ENCODE measurements around the gene PDE6C. TPM values are rescaled to one million over a fixed set of nuclear protein-coding genes. Genes with fewer than 3 reads are reported as not detected.

Gene PDE6C
- total RNA-seq (not detected), polyA plus RNA-seq (not detected)

GRCh38 chr10:93612311-93612710 lies at the start of gene PDE6C:
PDE6C (plus strand) TSS chr10:93612537; CDS start chr10:93612726, 189 bp downstream.
- no peaks in the 10 kb centered on the region for H3K9me3 ChIP-seq (ENCODE audit: control insufficient read depth in 1 of 2, low read length in 2 of 2)
- H3K27ac Mint-ChIP-seq, result peak within 1 kb of the TSS in 1 of 7 donors; percentile 75
- H3K27ac ChIP-seq (ENCODE audit: low read depth, low read length), result no peak within 1 kb of the TSS
- no peaks in the 10 kb centered on the region for H3K4me1 ChIP-seq (ENCODE audit: insufficient read depth, low read length)
- H3K4me1 Mint-ChIP-seq, result peaks cover 0 to 4% (median 0%) of the 10 kb centered on the region in 4 donors
- H3K36me3 ChIP-seq (ENCODE audit: insufficient read depth, low read length), result no peaks in the 10 kb centered on the region
- H3K36me3 Mint-ChIP-seq, result no peaks in the 10 kb centered on the region
- ChIA-PET POLR2A (ENCODE audit: partially characterized antibody) (no interaction called here), CTCF (ENCODE audit: partially characterized antibody) (no interaction called here)
- peaks cover 0 to 6% (median 4%) of the 10 kb centered on the region in 8 donors for H3K9me3 Mint-ChIP-seq
- H3K27me3 ChIP-seq (ENCODE audit: insufficient read depth, low read length), result no peaks in the 10 kb centered on the region
- H3K27me3 Mint-ChIP-seq, result peaks cover 9 to 10% of the 10 kb centered on the region in 2 donors
- no peak for DNase-seq
- intact Hi-C loops (cut with micrococcal nuclease), result no loop called here
- no peak within 1 kb of the TSS for H3K4me3 ChIP-seq (ENCODE audit: low read length in 2 of 2)
- no peak within 1 kb of the TSS for H3K4me3 Mint-ChIP-seq

- Mint-ChIP-seq H3K27me3 (peaks cover 33 to 41% of the 10 kb centered on the region in 2 donors), H3K36me3 (no peaks in the 10 kb centered on the region), H3K4me3 (no peak overlapping the region), H3K27ac (no peak overlapping the region), H3K9me3 (no peaks in the 10 kb centered on the region), H3K4me1 (peaks cover 0 to 7% (median 2%) of the 10 kb centered on the region in 4 donors)
- Histone ChIP-seq H3K4me1 (ENCODE audit: insufficient read depth, low read length) (no peaks in the 10 kb centered on the region), H3K9me3 (ENCODE audit: control insufficient read depth in 1 of 2, low read length in 2 of 2) (no peaks in the 10 kb centered on the region), H3K27me3 (ENCODE audit: insufficient read depth, low read length) (no peaks in the 10 kb centered on the region), H3K4me3 (ENCODE audit: low read length in 2 of 2) (no peak overlapping the region), H3K36me3 (ENCODE audit: insufficient read depth, low read length) (no peaks in the 10 kb centered on the region), H3K27ac (ENCODE audit: low read depth, low read length) (no peak overlapping the region)
- POLR2A ChIA-PET (ENCODE audit: partially characterized antibody), result no interaction called here
- CTCF ChIA-PET (ENCODE audit: partially characterized antibody), result no interaction called here
- intact Hi-C loops (cut with micrococcal nuclease), result no loop called here
- no peak for DNase-seq
Observed at GRCh38 chr10:93565446-93565845, 46.9 kb upstream of the PDE6C start.

GRCh38 chr10:93566435-93567276 lies 45.7 kb upstream of the PDE6C start, which contains the start of gene FFAR4:
FFAR4 (plus strand) TSS chr10:93566665; CDS start chr10:93566721, 56 bp downstream.
- Mint-ChIP-seq H3K4me1 (peaks cover 0 to 7% (median 2%) of the 10 kb centered on the region in 4 donors), H3K9me3 (no peaks in the 10 kb centered on the region), H3K4me3 (peak within 1 kb of the TSS in 1 of 8 donors; percentile 17), H3K36me3 (no peaks in the 10 kb centered on the region), H3K27me3 (peaks cover 35 to 40% of the 10 kb centered on the region in 2 donors), H3K27ac (no peak within 1 kb of the TSS)
- H3K36me3 ChIP-seq (ENCODE audit: insufficient read depth, low read length), result no peaks in the 10 kb centered on the region
- intact Hi-C loops (cut with micrococcal nuclease), result no loop called here
- H3K4me1 ChIP-seq (ENCODE audit: insufficient read depth, low read length), result no peaks in the 10 kb centered on the region
- H3K27ac ChIP-seq (ENCODE audit: low read depth, low read length), result no peak within 1 kb of the TSS
- H3K27me3 ChIP-seq (ENCODE audit: insufficient read depth, low read length), result peaks cover 3% of the 10 kb centered on the region
- POLR2A ChIA-PET (ENCODE audit: partially characterized antibody), result no interaction called here
- DNase-seq, result no peak
- no peak within 1 kb of the TSS for H3K4me3 ChIP-seq (ENCODE audit: low read length in 2 of 2)
- CTCF ChIA-PET (ENCODE audit: partially characterized antibody), result no interaction called here
- no peaks in the 10 kb centered on the region for H3K9me3 ChIP-seq (ENCODE audit: control insufficient read depth in 1 of 2, low read length in 2 of 2)

- H3K27me3 ChIP-seq (ENCODE audit: insufficient read depth, low read length), result peaks cover 3% of the 10 kb centered on the region
- no peak overlapping the region for H3K4me3 Mint-ChIP-seq
Observed at GRCh38 chr10:93567277-93568104, 44.8 kb upstream of the PDE6C start.

GRCh38 chr10:93568105-93568390 lies 44.3 kb upstream of the PDE6C start:
- no peaks in the 10 kb centered on the region for H3K9me3 ChIP-seq (ENCODE audit: control insufficient read depth in 1 of 2, low read length in 2 of 2)
- Mint-ChIP-seq H3K4me3 (no peak overlapping the region), H3K9me3 (no peaks in the 10 kb centered on the region), H3K27me3 (peaks cover 39 to 50% of the 10 kb centered on the region in 2 donors), H3K27ac (no peak overlapping the region), H3K4me1 (peaks cover under 1 to 12% (median 5%) of the 10 kb centered on the region in 4 donors), H3K36me3 (no peaks in the 10 kb centered on the region)
- no peak for DNase-seq
- H3K4me1 ChIP-seq (ENCODE audit: insufficient read depth, low read length), result no peaks in the 10 kb centered on the region
- ChIA-PET POLR2A (ENCODE audit: partially characterized antibody) (no interaction called here), CTCF (ENCODE audit: partially characterized antibody) (interaction anchor here (0.6 to 1.1 kb wide), 2 partner anchors 11 kb away, joined by 3 read pairs; no protein-coding TSS in a partner anchor)
- H3K27me3 ChIP-seq (ENCODE audit: insufficient read depth, low read length), result peaks cover 3% of the 10 kb centered on the region
- H3K36me3 ChIP-seq (ENCODE audit: insufficient read depth, low read length), result no peaks in the 10 kb centered on the region
- H3K4me3 ChIP-seq (ENCODE audit: low read length in 2 of 2), result no peak overlapping the region
- intact Hi-C loops (cut with micrococcal nuclease), result no loop called here
- H3K27ac ChIP-seq (ENCODE audit: low read depth, low read length), result no peak overlapping the region

More at GRCh38 chr10:93567277-93568104, 44.8 kb upstream of the PDE6C start:
- Mint-ChIP-seq H3K27ac (no peak overlapping the region), H3K4me1 (peaks cover 0 to 8% (median 4%) of the 10 kb centered on the region in 4 donors), H3K36me3 (no peaks in the 10 kb centered on the region), H3K27me3 (peaks cover 39 to 48% of the 10 kb centered on the region in 2 donors), H3K9me3 (no peaks in the 10 kb centered on the region)
- Histone ChIP-seq H3K4me1 (ENCODE audit: insufficient read depth, low read length) (no peaks in the 10 kb centered on the region), H3K4me3 (ENCODE audit: low read length in 2 of 2) (no peak overlapping the region), H3K27ac (ENCODE audit: low read depth, low read length) (no peak overlapping the region), H3K9me3 (ENCODE audit: control insufficient read depth in 1 of 2, low read length in 2 of 2) (no peaks in the 10 kb centered on the region), H3K36me3 (ENCODE audit: insufficient read depth, low read length) (no peaks in the 10 kb centered on the region)
- intact Hi-C loops (cut with micrococcal nuclease), result no loop called here
- ChIA-PET POLR2A (ENCODE audit: partially characterized antibody) (no interaction called here), CTCF (ENCODE audit: partially characterized antibody) (interaction anchor here (1.1 kb wide), 1 partner anchor 10 kb away, joined by 3 read pairs; no protein-coding TSS in a partner anchor)
- DNase-seq, result no peak

- intact Hi-C loops (cut with micrococcal nuclease), result no loop called here
- ChIA-PET POLR2A (ENCODE audit: partially characterized antibody) (no interaction called here), CTCF (ENCODE audit: partially characterized antibody) (no interaction called here)
- no peaks in the 10 kb centered on the region for H3K9me3 ChIP-seq (ENCODE audit: control insufficient read depth in 1 of 2, low read length in 2 of 2)
- H3K4me1 Mint-ChIP-seq, result peaks cover 5 to 20% (median 9%) of the 10 kb centered on the region in 4 donors
- H3K27me3 Mint-ChIP-seq, result peaks cover 36 to 50% of the 10 kb centered on the region in 2 donors
- H3K4me3 Mint-ChIP-seq, result no peak overlapping the region
- H3K4me1 ChIP-seq (ENCODE audit: insufficient read depth, low read length), result peaks cover 6% of the 10 kb centered on the region
- no peak overlapping the region for H3K4me3 ChIP-seq (ENCODE audit: low read length in 2 of 2)
- H3K27me3 ChIP-seq (ENCODE audit: insufficient read depth, low read length), result peaks cover 3% of the 10 kb centered on the region
- no peaks in the 10 kb centered on the region for H3K9me3 Mint-ChIP-seq
- no peak overlapping the region for H3K27ac ChIP-seq (ENCODE audit: low read depth, low read length)
- H3K27ac Mint-ChIP-seq, result no peak overlapping the region
- H3K36me3 Mint-ChIP-seq, result no peaks in the 10 kb centered on the region
- no peak for DNase-seq
- no peaks in the 10 kb centered on the region for H3K36me3 ChIP-seq (ENCODE audit: insufficient read depth, low read length)
Observed at GRCh38 chr10:93570383-93570782, 42.0 kb upstream of the PDE6C start.

GRCh38 chr10:93572606-93573005 lies 39.7 kb upstream of the PDE6C start:
- no peak overlapping the region for H3K27ac Mint-ChIP-seq
- H3K27me3 Mint-ChIP-seq, result peaks cover 25 to 39% of the 10 kb centered on the region in 2 donors
- no peak overlapping the region for H3K4me3 Mint-ChIP-seq
- ChIA-PET POLR2A (ENCODE audit: partially characterized antibody) (no interaction called here), CTCF (ENCODE audit: partially characterized antibody) (no interaction called here)
- peaks cover 5 to 12% (median 7%) of the 10 kb centered on the region in 4 donors for H3K4me1 Mint-ChIP-seq
- Histone ChIP-seq H3K27ac (ENCODE audit: low read depth, low read length) (no peak overlapping the region), H3K4me1 (ENCODE audit: insufficient read depth, low read length) (peaks cover 6% of the 10 kb centered on the region), H3K27me3 (ENCODE audit: insufficient read depth, low read length) (peaks cover 3% of the 10 kb centered on the region), H3K36me3 (ENCODE audit: insufficient read depth, low read length) (no peaks in the 10 kb centered on the region), H3K9me3 (ENCODE audit: control insufficient read depth in 1 of 2, low read length in 2 of 2) (no peaks in the 10 kb centered on the region), H3K4me3 (ENCODE audit: low read length in 2 of 2) (no peak overlapping the region)
- intact Hi-C loops (cut with micrococcal nuclease), result no loop called here
- DNase-seq, result no peak
- H3K36me3 Mint-ChIP-seq, result no peaks in the 10 kb centered on the region
- H3K9me3 Mint-ChIP-seq, result no peaks in the 10 kb centered on the region
